ENCODE data around the gene RABGAP1L. TPM values are rescaled to one million over a fixed set of nuclear protein-coding genes. Genes with fewer than 3 reads are reported as not detected.

The RABGAP1L gene
- total RNA-seq, 2 experiments from 2014 or later, result 98.1 to 158 TPM

GRCh38 chr1:174713796-174714195 is 554.5 kb downstream of the RABGAP1L start:
- no peak overlapping the region for H3K27ac ChIP-seq (ENCODE audit: low read depth, low read length, poor library complexity, severe bottlenecking)
- no peaks in the 10 kb centered on the region for H4K20me1 ChIP-seq (ENCODE audit: insufficient read depth, low read length)
- no TSS peak for BruUV-seq (replicated peaks)
- no peak for TF ChIP-seq EZH2phosphoT487 (IDR thresholded peaks at IDR 0.05; ENCODE audit: borderline replicate concordance, low read depth, low read length)
- TF ChIP-seq CTCF (conservative IDR thresholded peaks at IDR 0.05; ENCODE audit: low read length), result no peak
- ChIA-PET CTCF (ENCODE audit: unreplicated experiment) (no interaction called here), POLR2A (interaction anchor here (0.6 to 1.0 kb wide), 2 partner anchors 14 to 449 kb away, joined by 4 read pairs; no protein-coding TSS in a partner anchor)
- peaks cover 2% of the 10 kb centered on the region; the same call in 1 of the 2 replicates for H3K36me3 ChIP-seq (ENCODE audit: insufficient read depth, low read length)
- H3K4me3 ChIP-seq (ENCODE audit: low read depth, low read length, poor library complexity, severe bottlenecking), result no peak overlapping the region
- H3K4me2 ChIP-seq (ENCODE audit: low read length), result no peak overlapping the region
- peaks cover 3% of the 10 kb centered on the region for H3K4me1 ChIP-seq (ENCODE audit: insufficient read depth, low read length, poor library complexity, severe bottlenecking)
- intact Hi-C loops (cut with micrococcal nuclease; ENCODE audit: unreplicated experiment), result no loop called here
- no peaks in the 10 kb centered on the region for H3K9me2 ChIP-seq (ENCODE audit: insufficient read depth, low read length)
- DNase-seq (ENCODE audit: low spot score), result no peak
- no peaks in the 10 kb centered on the region for H3K9me3 ChIP-seq (ENCODE audit: low read length)
- no peak overlapping the region for H2AFZ ChIP-seq (ENCODE audit: low read length)
- H3K79me2 ChIP-seq (ENCODE audit: insufficient read depth, low read depth, low read length), result no peaks in the 10 kb centered on the region

GRCh38 chr1:174719194-174719593 is 559.9 kb downstream of the RABGAP1L start:
- no peak overlapping the region for H2AFZ ChIP-seq (ENCODE audit: low read length)
- peaks cover 3% of the 10 kb centered on the region for H3K4me1 ChIP-seq (ENCODE audit: insufficient read depth, low read length, poor library complexity, severe bottlenecking)
- TF ChIP-seq CTCF (conservative IDR thresholded peaks at IDR 0.05; ENCODE audit: low read length) (no peak), EZH2phosphoT487 (IDR thresholded peaks at IDR 0.05; ENCODE audit: borderline replicate concordance, low read depth, low read length) (no peak)
- no TSS peak for BruUV-seq (replicated peaks)
- H3K4me2 ChIP-seq (ENCODE audit: low read length), result no peak overlapping the region
- no peaks in the 10 kb centered on the region for H3K36me3 ChIP-seq (ENCODE audit: insufficient read depth, low read length)
- CTCF ChIA-PET (ENCODE audit: unreplicated experiment), result no interaction called here
- no peaks in the 10 kb centered on the region for H3K9me2 ChIP-seq (ENCODE audit: insufficient read depth, low read length)
- no peaks in the 10 kb centered on the region for H3K79me2 ChIP-seq (ENCODE audit: insufficient read depth, low read depth, low read length)
- H3K4me3 ChIP-seq (ENCODE audit: low read depth, low read length, poor library complexity, severe bottlenecking), result no peak overlapping the region
- no peak overlapping the region for H3K27ac ChIP-seq (ENCODE audit: low read depth, low read length, poor library complexity, severe bottlenecking)
- DNase-seq (ENCODE audit: low spot score), result no peak
- POLR2A ChIA-PET, result interaction anchor here (0.7 kb wide), 1 partner anchor 98 kb away, joined by 6 read pairs; no protein-coding TSS in a partner anchor
- intact Hi-C loops (cut with micrococcal nuclease; ENCODE audit: unreplicated experiment), result no loop called here
- H4K20me1 ChIP-seq (ENCODE audit: insufficient read depth, low read length), result no peaks in the 10 kb centered on the region
- no peaks in the 10 kb centered on the region for H3K9me3 ChIP-seq (ENCODE audit: low read length)

GRCh38 chr1:174720618-174721017 is 561.3 kb downstream of the RABGAP1L start:
- no peaks in the 10 kb centered on the region for H3K36me3 ChIP-seq (ENCODE audit: insufficient read depth, low read length)

More at GRCh38 chr1:174720618-174721017, 561.3 kb downstream of the RABGAP1L start:
- no peaks in the 10 kb centered on the region for H4K20me1 ChIP-seq (ENCODE audit: insufficient read depth, low read length)
- no peak for DNase-seq (ENCODE audit: low spot score)
- CTCF ChIA-PET (ENCODE audit: unreplicated experiment), result interaction anchor here (0.6 kb wide), 1 partner anchor 458 kb away, joined by 3 read pairs; no protein-coding TSS in a partner anchor
- no peaks in the 10 kb centered on the region for H3K79me2 ChIP-seq (ENCODE audit: insufficient read depth, low read depth, low read length)
- H3K4me2 ChIP-seq (ENCODE audit: low read length), result no peak overlapping the region
- H3K4me1 ChIP-seq (ENCODE audit: insufficient read depth, low read length, poor library complexity, severe bottlenecking), result peaks cover 3% of the 10 kb centered on the region
- intact Hi-C loops (cut with micrococcal nuclease; ENCODE audit: unreplicated experiment), result no loop called here
- H3K9me2 ChIP-seq (ENCODE audit: insufficient read depth, low read length), result no peaks in the 10 kb centered on the region
- POLR2A ChIA-PET, result interaction anchor here (0.6 to 0.7 kb wide), 3 partner anchors 14 to 524 kb away, joined by 3 to 4 read pairs (median 3); no protein-coding TSS in a partner anchor
- no TSS peak for BruUV-seq (replicated peaks)
- no peak for TF ChIP-seq EZH2phosphoT487 (IDR thresholded peaks at IDR 0.05; ENCODE audit: borderline replicate concordance, low read depth, low read length)
- no peak for TF ChIP-seq CTCF (conservative IDR thresholded peaks at IDR 0.05; ENCODE audit: low read length)
- no peak overlapping the region for H3K4me3 ChIP-seq (ENCODE audit: low read depth, low read length, poor library complexity, severe bottlenecking)
- H2AFZ ChIP-seq (ENCODE audit: low read length), result no peak overlapping the region
- H3K27ac ChIP-seq (ENCODE audit: low read depth, low read length, poor library complexity, severe bottlenecking), result no peak overlapping the region
- no peaks in the 10 kb centered on the region for H3K9me3 ChIP-seq (ENCODE audit: low read length)

All from OCI-LY7 (cell line).